ENCODE data around the gene NFRKB. TPM values are rescaled to one million over a fixed set of nuclear protein-coding genes. Genes with fewer than 3 reads are reported as not detected.

NFRKB gene
- polyA plus RNA-seq, 1 donor from 2014 or later = 26.7 TPM

DNA sequence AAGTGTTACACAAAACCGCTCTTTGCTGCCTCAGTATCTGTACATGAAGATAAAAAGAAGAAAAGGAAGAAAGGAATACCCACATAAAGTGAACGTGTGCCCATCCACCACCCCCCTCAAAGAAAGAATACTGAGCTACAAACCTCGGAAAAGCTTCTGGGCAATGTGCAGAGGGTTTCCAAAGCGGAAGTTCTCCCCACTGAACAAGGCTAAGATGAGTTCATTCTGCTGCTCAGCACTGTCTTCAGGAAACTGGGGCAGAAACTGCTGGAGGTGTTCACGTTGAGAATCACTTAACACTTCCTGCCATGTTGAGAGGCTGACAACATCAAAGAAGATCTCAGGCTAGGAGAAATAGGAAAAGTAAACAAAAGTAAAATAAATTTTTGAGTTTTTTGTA lies 6.9 kb downstream of the NFRKB start:
- H3K9me3 ChIP-seq (ENCODE audit: low read length) = no peaks in the 10 kb centered on the region
- no peak overlapping the region for H3K4me3 ChIP-seq (ENCODE audit: low read length)
- no peak overlapping the region for H2AFZ ChIP-seq (ENCODE audit: low read depth, low read length)
- no peaks in the 10 kb centered on the region for H4K20me1 ChIP-seq (ENCODE audit: insufficient read depth)
- no peaks in the 10 kb centered on the region for H3K9me2 ChIP-seq (ENCODE audit: insufficient read depth, low read length)
- no peaks in the 10 kb centered on the region for H3F3A ChIP-seq (ENCODE audit: insufficient read depth, low read length, poor library complexity, severe bottlenecking)
- H3K79me2 ChIP-seq (replicated peaks; ENCODE audit: insufficient read depth, low read length) = peaks cover under 1% of the 10 kb centered on the region
- no peak overlapping the region for H3K9ac ChIP-seq (ENCODE audit: low read length)
- H3K27ac ChIP-seq (ENCODE audit: low read length) = no peak overlapping the region
- no peak overlapping the region for H3K4me2 ChIP-seq (ENCODE audit: low read length)
- H3K36me3 ChIP-seq (ENCODE audit: insufficient read depth, low read length) = peaks cover 12% of the 10 kb centered on the region
- H3K27me3 ChIP-seq (ENCODE audit: insufficient read depth, low read depth, low read length) = no peaks in the 10 kb centered on the region
- no peak for TF ChIP-seq MXI1 (conservative IDR thresholded peaks at IDR 0.05; ENCODE audit: poor library complexity, severe bottlenecking)
- TF ChIP-seq, protein P1, sequence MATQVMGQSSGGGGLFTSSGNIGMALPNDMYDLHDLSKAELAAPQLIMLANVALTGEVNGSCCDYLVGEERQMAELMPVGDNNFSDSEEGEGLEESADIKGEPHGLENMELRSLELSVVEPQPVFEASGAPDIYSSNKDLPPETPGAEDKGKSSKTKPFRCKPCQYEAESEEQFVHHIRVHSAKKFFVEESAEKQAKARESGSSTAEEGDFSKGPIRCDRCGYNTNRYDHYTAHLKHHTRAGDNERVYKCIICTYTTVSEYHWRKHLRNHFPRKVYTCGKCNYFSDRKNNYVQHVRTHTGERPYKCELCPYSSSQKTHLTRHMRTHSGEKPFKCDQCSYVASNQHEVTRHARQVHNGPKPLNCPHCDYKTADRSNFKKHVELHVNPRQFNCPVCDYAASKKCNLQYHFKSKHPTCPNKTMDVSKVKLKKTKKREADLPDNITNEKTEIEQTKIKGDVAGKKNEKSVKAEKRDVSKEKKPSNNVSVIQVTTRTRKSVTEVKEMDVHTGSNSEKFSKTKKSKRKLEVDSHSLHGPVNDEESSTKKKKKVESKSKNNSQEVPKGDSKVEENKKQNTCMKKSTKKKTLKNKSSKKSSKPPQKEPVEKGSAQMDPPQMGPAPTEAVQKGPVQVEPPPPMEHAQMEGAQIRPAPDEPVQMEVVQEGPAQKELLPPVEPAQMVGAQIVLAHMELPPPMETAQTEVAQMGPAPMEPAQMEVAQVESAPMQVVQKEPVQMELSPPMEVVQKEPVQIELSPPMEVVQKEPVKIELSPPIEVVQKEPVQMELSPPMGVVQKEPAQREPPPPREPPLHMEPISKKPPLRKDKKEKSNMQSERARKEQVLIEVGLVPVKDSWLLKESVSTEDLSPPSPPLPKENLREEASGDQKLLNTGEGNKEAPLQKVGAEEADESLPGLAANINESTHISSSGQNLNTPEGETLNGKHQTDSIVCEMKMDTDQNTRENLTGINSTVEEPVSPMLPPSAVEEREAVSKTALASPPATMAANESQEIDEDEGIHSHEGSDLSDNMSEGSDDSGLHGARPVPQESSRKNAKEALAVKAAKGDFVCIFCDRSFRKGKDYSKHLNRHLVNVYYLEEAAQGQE (IDR thresholded peaks at IDR 0.05; ENCODE audit: borderline replicate concordance) = no peak
- TF ChIP-seq, protein P2, sequence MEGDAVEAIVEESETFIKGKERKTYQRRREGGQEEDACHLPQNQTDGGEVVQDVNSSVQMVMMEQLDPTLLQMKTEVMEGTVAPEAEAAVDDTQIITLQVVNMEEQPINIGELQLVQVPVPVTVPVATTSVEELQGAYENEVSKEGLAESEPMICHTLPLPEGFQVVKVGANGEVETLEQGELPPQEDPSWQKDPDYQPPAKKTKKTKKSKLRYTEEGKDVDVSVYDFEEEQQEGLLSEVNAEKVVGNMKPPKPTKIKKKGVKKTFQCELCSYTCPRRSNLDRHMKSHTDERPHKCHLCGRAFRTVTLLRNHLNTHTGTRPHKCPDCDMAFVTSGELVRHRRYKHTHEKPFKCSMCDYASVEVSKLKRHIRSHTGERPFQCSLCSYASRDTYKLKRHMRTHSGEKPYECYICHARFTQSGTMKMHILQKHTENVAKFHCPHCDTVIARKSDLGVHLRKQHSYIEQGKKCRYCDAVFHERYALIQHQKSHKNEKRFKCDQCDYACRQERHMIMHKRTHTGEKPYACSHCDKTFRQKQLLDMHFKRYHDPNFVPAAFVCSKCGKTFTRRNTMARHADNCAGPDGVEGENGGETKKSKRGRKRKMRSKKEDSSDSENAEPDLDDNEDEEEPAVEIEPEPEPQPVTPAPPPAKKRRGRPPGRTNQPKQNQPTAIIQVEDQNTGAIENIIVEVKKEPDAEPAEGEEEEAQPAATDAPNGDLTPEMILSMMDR (IDR thresholded peaks at IDR 0.05; ENCODE audit: poor library complexity, severe bottlenecking) = no peak
- no peak for TF ChIP-seq SMC3 (conservative IDR thresholded peaks at IDR 0.05; ENCODE audit: poor library complexity)
- TF ChIP-seq EZH2 (IDR thresholded peaks at IDR 0.05; ENCODE audit: borderline replicate concordance, insufficient read depth, low read length, poor library complexity, severe bottlenecking) = no peak
- no peak for TF ChIP-seq POLR2AphosphoS5 (IDR thresholded peaks at IDR 0.05)
- no peak for TF ChIP-seq TAF1 (IDR thresholded peaks at IDR 0.05; ENCODE audit: low read depth)
- TF ChIP-seq EP300 (conservative IDR thresholded peaks at IDR 0.05; ENCODE audit: poor library complexity, severe bottlenecking) = no peak
- no peak for TF ChIP-seq RAD21 (conservative IDR thresholded peaks at IDR 0.05)

DNA sequence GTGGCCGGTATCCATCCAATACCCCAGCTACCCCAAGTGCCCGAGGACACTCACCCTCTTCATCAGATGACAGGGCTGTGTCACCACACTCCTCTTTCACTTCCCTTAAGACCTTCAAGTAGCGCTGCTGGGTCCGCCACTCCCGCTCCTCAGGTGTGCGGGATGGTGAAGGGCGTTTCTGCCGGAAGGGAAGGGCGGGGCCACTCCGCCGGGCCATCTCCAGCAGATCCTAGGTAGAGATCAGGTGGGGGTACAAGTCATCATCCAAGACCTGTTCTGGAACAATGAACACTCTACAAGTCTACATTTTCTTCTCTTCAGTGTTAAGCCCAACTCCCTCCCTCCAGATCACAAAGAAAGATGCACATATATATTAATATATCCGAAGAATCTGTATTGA lies 10.0 kb downstream of the NFRKB start:
- Histone ChIP-seq H2AFZ (ENCODE audit: low read depth, low read length) (no peak overlapping the region), H3K9me2 (ENCODE audit: insufficient read depth, low read length) (no peaks in the 10 kb centered on the region), H3K79me2 (replicated peaks; ENCODE audit: insufficient read depth, low read length) (no peaks in the 10 kb centered on the region), H4K20me1 (ENCODE audit: insufficient read depth) (no peaks in the 10 kb centered on the region), H3K36me3 (ENCODE audit: insufficient read depth, low read length) (peaks cover 23% of the 10 kb centered on the region), H3K9me3 (ENCODE audit: low read length) (no peaks in the 10 kb centered on the region), H3K4me2 (ENCODE audit: low read length) (no peak overlapping the region), H3K27ac (ENCODE audit: low read length) (no peak overlapping the region), H3F3A (ENCODE audit: insufficient read depth, low read length, poor library complexity, severe bottlenecking) (no peaks in the 10 kb centered on the region), H3K9ac (ENCODE audit: low read length) (no peak overlapping the region), H3K4me3 (ENCODE audit: low read length) (no peak overlapping the region), H3K27me3 (ENCODE audit: insufficient read depth, low read depth, low read length) (no peaks in the 10 kb centered on the region)
- no peak for TF ChIP-seq TAF1 (IDR thresholded peaks at IDR 0.05; ENCODE audit: low read depth)
- no peak for TF ChIP-seq SMC3 (conservative IDR thresholded peaks at IDR 0.05; ENCODE audit: poor library complexity)
- TF ChIP-seq, protein P2 (IDR thresholded peaks at IDR 0.05; ENCODE audit: poor library complexity, severe bottlenecking) = no peak
- no peak for TF ChIP-seq MXI1 (conservative IDR thresholded peaks at IDR 0.05; ENCODE audit: poor library complexity, severe bottlenecking)
- TF ChIP-seq RAD21 (conservative IDR thresholded peaks at IDR 0.05) = no peak
- TF ChIP-seq, protein P1 (IDR thresholded peaks at IDR 0.05; ENCODE audit: borderline replicate concordance) = no peak
- TF ChIP-seq EP300 (conservative IDR thresholded peaks at IDR 0.05; ENCODE audit: poor library complexity, severe bottlenecking) = no peak
- no peak for TF ChIP-seq EZH2 (IDR thresholded peaks at IDR 0.05; ENCODE audit: borderline replicate concordance, insufficient read depth, low read length, poor library complexity, severe bottlenecking)
- no peak for TF ChIP-seq POLR2AphosphoS5 (IDR thresholded peaks at IDR 0.05)
